HG03060 (cell line): ENCODE data around the gene GALM.

Source experiments
- ATAC-seq: cut with Tn5 transposase; IDR thresholded peaks from one replicate; pipeline ENCODE4 v1.9.1; 2021; ENCODE audit warnings: low read depth, moderate number of reproducible peaks; ENCODE audit not compliant: unreplicated experiment

GALM gene

GRCh38 chr2:38648107-38648761 lies 17.7 kb upstream of the GALM start:
- no peak for ATAC-seq

DNA sequence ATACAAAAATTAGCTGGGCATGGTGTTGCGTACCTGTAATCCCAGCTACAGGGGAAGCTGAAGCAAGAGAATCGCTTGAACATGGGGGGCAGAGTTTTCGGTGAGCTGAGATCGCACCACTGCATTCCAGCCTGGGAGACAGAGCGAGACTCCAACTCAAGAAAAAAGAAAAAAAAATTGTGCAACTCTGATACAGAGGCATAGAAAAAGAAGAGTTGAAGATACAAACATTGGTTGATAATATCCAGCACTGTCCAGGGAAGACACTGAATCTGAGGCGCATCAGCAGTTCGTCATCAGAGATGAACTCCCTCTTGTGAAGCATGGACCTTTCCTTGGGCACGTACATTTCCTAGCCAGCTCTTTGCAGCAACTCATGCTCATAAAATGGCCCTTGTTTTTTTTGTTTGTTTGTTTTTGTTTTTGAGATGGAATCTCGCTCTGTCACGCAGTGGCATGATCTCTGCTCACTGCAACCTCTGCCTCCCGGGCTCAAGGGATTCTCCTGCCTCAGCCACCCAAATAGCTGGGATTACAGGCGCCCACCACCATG lies 16.7 kb upstream of the GALM start:
- ATAC-seq = no peak

- ATAC-seq = no peak
Observed at GRCh38 chr2:38650012-38650411, 15.9 kb upstream of the GALM start.

DNA sequence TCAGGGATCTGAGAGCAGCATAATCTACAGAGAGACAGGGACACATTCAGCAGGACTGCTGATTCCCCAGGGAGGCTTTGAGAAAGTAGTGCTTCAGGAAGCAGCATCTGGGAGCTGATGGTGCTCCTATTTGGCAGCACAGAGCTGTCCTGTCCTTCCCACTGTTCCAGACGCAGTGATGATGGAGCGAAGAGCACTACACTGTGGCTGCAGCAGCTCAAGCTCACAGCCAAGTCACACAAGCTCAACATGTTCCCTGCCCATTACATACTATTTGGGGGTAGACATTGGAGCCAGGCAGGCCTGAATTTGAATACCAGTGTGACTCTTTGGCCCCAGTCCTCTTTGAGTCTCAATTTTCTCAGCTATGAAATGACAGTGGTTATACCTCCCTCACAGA lies 15.2 kb upstream of the GALM start:
- ATAC-seq = no peak

DNA sequence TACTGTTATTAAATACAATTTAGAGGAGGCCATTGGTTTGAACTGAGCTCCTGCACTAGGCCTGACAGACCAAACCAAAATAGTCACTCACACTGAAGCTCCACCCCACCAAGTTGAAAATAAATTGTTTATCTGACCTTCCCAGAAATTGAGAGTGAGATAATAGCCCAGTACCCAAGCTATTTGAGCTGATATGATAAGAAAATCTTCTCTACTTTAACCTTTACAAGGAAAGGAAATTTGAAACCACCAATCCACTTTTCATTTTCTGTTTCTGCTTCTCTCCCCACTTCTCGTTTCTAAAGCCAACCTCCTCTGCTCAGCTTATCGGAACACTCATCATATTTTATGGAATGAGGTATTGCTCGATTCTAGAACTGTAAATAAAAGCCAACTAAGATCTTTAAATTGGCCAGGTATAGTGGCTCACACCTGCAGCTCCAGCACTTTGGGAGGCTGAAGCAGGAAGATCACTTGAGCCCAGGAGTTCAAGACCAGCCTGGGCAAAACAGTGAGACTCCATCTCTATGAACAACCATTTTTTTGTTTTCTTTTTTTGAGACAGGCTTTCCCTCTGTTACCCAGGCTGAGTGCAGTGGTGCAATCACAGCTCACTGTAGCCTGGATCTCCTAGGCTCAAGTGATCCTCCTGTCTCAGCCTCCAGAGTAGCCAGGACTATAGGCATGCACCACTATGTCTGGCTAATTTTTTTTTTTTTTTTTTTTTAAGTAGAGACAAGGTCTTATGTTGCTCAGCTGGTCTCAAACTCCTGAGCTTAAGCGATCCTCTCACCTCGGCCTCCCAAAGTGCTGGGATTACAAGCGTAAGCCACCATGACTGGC lies 13.3 kb upstream of the GALM start:
- no peak for ATAC-seq

DNA sequence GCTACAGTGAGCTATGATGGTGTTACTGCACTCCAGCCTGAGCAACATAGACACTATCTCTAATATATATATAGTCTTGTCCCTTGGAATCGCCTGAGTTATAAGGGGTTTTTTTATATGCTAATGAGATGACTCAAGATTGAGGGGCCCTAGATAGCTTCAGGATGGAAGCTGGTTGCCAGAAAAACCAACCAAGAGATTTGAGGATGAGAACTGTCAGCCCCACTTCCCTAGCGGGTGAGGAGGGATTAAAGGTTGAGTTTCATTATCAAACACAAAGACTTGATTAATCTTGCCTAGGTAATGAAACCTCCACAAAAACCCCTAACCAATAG lies 12.6 kb upstream of the GALM start:
- no peak for ATAC-seq

DNA sequence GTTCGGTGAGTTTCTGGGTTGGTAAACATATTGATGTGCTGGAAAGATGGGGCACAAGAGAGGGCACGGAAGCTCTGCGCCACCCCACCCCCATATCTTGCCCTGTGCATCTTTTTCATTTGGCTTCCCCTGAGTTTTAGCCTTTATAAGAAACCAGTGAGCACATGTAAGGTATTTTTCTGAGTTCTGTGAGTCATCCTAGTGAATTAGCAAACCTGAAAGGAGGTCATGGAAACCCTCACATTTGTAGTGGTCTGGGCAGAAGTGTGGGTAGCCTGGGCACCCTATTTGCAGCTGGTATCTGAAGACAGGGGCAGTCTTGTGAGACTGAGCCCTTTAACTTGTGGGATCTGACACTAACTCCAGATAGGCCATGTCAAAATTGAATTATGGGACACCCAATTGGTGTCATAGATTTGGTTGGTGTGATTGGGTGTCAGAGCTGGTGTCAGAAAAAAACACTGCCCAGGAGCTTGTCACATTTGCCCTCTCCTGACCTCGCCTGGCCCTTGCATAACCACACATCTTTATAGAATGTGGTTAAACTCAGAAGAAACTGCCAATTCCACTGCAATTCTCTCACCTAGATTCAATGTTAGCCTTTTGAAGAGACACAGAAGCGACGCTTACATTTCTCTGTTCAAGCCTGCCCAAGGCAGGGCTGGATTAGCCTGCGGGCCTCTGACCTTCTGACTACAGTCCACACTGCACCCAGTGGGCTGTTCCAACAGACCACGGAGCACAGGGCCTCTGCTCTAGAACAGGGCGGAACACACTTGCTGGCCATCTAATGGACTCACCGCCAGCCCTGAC lies 12.0 kb upstream of the GALM start:
- ATAC-seq = no peak

DNA sequence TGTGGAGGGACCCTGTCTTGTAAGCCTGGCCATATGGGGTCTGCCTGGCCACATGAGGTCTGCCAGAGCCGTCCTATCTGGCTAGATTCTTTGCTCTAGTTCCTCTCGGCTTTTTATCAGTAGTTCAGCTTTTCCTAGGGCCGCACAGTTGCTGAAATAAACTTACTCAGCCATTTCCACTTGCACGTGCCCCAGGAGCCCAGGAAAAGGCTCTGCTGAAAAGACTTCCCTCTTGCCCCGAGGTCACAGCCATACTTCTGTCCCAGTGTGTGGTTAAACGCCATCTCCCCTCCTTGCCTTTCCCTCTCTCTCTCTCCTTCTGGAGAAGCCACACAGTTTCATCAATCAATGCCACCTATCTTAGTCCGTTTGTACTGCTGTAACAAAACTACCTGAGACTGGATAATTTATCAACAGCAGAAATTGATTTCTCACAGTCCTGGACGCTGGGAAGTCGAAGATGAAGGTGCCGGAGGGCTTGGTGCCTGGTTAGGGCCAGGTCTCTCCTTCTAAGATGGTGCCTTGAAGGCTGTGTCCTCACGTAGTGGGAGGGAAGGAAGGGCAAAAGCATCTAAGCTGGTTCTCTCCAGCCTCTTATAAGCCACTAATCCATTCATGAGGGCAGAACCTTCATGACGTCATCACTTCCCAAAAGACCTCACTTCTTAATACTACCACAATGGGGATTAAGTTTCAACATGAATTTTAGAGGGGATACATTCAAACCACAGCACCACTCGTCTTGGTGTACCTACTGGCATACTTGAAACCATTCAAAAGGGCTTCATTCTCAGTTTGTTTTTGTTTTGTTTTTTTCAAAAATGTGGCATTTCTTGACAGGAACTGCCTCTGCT lies 11.2 kb upstream of the GALM start:
- ATAC-seq = no peak

GRCh38 chr2:38655441-38655840 lies 10.5 kb upstream of the GALM start:
- no peak for ATAC-seq

GRCh38 chr2:38656866-38657480 lies 8.9 kb upstream of the GALM start:
- ATAC-seq = no peak

- no peak for ATAC-seq
Observed at GRCh38 chr2:38658613-38659012, 7.3 kb upstream of the GALM start.

GRCh38 chr2:38659115-38659514 lies 6.8 kb upstream of the GALM start:
- ATAC-seq = no peak

GRCh38 chr2:38660282-38660681 lies 5.6 kb upstream of the GALM start:
- ATAC-seq = no peak

GRCh38 chr2:38661306-38661705 lies 4.6 kb upstream of the GALM start:
- ATAC-seq = no peak

GRCh38 chr2:38666556-38666910 lies 619 bp downstream of the GALM start:
- no peak for ATAC-seq

GRCh38 chr2:38668092-38668491 lies 2.2 kb downstream of the GALM start:
- no peak for ATAC-seq

GRCh38 chr2:38668779-38669479 lies 3.0 kb downstream of the GALM start:
- no peak for ATAC-seq

GRCh38 chr2:38671303-38671702 lies 5.4 kb downstream of the GALM start:
- no peak for ATAC-seq

- ATAC-seq = no peak
Observed at GRCh38 chr2:38671946-38672345, 6.0 kb downstream of the GALM start.
